ENCODE results near the gene ZMIZ1.
A peak's percentile ranks its signal among the peaks of the same experiment; 100 is the strongest.

Gene ZMIZ1

GRCh38 chr10:79283616-79284015 is 214.8 kb downstream of the ZMIZ1 start:
- DNase-seq (ENCODE audit: low read depth) = no peak
- H3K4me3 ChIP-seq (ENCODE audit: low read depth, low read length) = no peak overlapping the region

GRCh38 chr10:79284158-79284871 is 215.5 kb downstream of the ZMIZ1 start:
- H3K4me3 ChIP-seq (ENCODE audit: low read depth, low read length) = no peak overlapping the region
- no peak for DNase-seq (ENCODE audit: low read depth)
- no peak for TF ChIP-seq CTCF (IDR thresholded peaks at IDR 0.05; ENCODE audit: low read depth, low read length)
- no peak for TF ChIP-seq MYC (IDR thresholded peaks at IDR 0.05; ENCODE audit: low read depth, low read length)
- no peak for TF ChIP-seq MAX (IDR thresholded peaks at IDR 0.05; ENCODE audit: low read depth, low read length)
- TF ChIP-seq POLR2A (IDR thresholded peaks at IDR 0.05; ENCODE audit: extremely low read depth, insufficient read length) = no peak

More at GRCh38 chr10:79283616-79284015, 214.8 kb downstream of the ZMIZ1 start:
- TF ChIP-seq CTCF (IDR thresholded peaks at IDR 0.05; ENCODE audit: low read depth, low read length) (no peak), POLR2A (IDR thresholded peaks at IDR 0.05; ENCODE audit: extremely low read depth, insufficient read length) (no peak)

GRCh38 chr10:79285315-79286197 is 216.8 kb downstream of the ZMIZ1 start:
- TF ChIP-seq MAX (IDR thresholded peaks at IDR 0.05; ENCODE audit: low read depth, low read length) = no peak
- no peak for TF ChIP-seq POLR2A (IDR thresholded peaks at IDR 0.05; ENCODE audit: extremely low read depth, insufficient read length)
- TF ChIP-seq CTCF (IDR thresholded peaks at IDR 0.05; ENCODE audit: low read depth, low read length) = no peak
- no peak for TF ChIP-seq MYC (IDR thresholded peaks at IDR 0.05; ENCODE audit: low read depth, low read length)
- peak; percentile 44 for DNase-seq (ENCODE audit: low read depth)
- no peak overlapping the region for H3K4me3 ChIP-seq (ENCODE audit: low read depth, low read length)

GRCh38 chr10:79286318-79286951 is 217.7 kb downstream of the ZMIZ1 start:
- DNase-seq (ENCODE audit: low read depth) = peak; percentile 100
- TF ChIP-seq MAX (IDR thresholded peaks at IDR 0.05; ENCODE audit: low read depth, low read length) (peak; percentile 93), CTCF (IDR thresholded peaks at IDR 0.05; ENCODE audit: low read depth, low read length) (no peak), MYC (IDR thresholded peaks at IDR 0.05; ENCODE audit: low read depth, low read length) (peak; percentile 82), POLR2A (IDR thresholded peaks at IDR 0.05; ENCODE audit: extremely low read depth, insufficient read length) (no peak)
- no peak overlapping the region for H3K4me3 ChIP-seq (ENCODE audit: low read depth, low read length)

GRCh38 chr10:79287973-79288723 is 219.4 kb downstream of the ZMIZ1 start:
- DNase-seq (ENCODE audit: low read depth) = no peak
- TF ChIP-seq CTCF (IDR thresholded peaks at IDR 0.05; ENCODE audit: low read depth, low read length) (no peak), MYC (IDR thresholded peaks at IDR 0.05; ENCODE audit: low read depth, low read length) (no peak), POLR2A (IDR thresholded peaks at IDR 0.05; ENCODE audit: extremely low read depth, insufficient read length) (no peak), MAX (IDR thresholded peaks at IDR 0.05; ENCODE audit: low read depth, low read length) (no peak)
- H3K4me3 ChIP-seq (ENCODE audit: low read depth, low read length) = no peak overlapping the region

Measured in NB4 (cell line).